ENCODE data around the gene PLCD1. TPM values are rescaled to one million over a fixed set of nuclear protein-coding genes. Genes with fewer than 3 reads are reported as not detected.

PLCD1 gene
- total and polyA plus RNA-seq, 2 of the 13 experiments (the other 11 are each of a cell fraction or from before 2014, with no cell fraction given): 10.1 to 12.4 TPM

DNA sequence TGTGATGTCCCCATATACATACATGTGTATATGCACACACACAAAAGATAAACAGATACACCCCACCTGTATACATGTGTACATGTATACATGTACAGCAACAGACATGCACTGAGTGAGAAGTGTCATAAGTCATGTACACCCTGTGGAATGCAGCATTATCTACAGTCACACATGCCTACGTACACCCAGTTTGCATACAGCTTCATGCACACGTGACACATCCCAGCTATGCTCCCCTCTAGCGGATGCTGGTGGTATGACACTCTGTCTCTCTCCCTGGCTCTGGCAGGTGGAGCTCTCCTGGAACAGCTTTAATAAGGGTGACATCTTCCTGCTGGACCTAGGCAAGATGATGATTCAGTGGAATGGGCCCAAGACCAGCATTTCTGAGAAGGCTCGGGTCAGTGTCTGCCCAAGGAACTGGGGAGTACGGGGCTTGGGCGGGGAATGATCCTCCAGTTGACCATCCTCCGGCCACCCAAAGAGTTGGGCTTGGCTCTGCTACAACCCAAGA, 32.6 kb downstream of the PLCD1 start (continued):
- TF ChIP-seq, protein P1, sequence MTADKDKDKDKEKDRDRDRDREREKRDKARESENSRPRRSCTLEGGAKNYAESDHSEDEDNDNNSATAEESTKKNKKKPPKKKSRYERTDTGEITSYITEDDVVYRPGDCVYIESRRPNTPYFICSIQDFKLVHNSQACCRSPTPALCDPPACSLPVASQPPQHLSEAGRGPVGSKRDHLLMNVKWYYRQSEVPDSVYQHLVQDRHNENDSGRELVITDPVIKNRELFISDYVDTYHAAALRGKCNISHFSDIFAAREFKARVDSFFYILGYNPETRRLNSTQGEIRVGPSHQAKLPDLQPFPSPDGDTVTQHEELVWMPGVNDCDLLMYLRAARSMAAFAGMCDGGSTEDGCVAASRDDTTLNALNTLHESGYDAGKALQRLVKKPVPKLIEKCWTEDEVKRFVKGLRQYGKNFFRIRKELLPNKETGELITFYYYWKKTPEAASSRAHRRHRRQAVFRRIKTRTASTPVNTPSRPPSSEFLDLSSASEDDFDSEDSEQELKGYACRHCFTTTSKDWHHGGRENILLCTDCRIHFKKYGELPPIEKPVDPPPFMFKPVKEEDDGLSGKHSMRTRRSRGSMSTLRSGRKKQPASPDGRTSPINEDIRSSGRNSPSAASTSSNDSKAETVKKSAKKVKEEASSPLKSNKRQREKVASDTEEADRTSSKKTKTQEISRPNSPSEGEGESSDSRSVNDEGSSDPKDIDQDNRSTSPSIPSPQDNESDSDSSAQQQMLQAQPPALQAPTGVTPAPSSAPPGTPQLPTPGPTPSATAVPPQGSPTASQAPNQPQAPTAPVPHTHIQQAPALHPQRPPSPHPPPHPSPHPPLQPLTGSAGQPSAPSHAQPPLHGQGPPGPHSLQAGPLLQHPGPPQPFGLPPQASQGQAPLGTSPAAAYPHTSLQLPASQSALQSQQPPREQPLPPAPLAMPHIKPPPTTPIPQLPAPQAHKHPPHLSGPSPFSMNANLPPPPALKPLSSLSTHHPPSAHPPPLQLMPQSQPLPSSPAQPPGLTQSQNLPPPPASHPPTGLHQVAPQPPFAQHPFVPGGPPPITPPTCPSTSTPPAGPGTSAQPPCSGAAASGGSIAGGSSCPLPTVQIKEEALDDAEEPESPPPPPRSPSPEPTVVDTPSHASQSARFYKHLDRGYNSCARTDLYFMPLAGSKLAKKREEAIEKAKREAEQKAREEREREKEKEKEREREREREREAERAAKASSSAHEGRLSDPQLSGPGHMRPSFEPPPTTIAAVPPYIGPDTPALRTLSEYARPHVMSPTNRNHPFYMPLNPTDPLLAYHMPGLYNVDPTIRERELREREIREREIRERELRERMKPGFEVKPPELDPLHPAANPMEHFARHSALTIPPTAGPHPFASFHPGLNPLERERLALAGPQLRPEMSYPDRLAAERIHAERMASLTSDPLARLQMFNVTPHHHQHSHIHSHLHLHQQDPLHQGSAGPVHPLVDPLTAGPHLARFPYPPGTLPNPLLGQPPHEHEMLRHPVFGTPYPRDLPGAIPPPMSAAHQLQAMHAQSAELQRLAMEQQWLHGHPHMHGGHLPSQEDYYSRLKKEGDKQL (CRISPR knock-in tag; IDR thresholded peaks at IDR 0.05; ENCODE audit: low read depth): no peak
- TF ChIP-seq GATAD2A (CRISPR knock-in tag; IDR thresholded peaks at IDR 0.05) (peak; percentile 40; the same call in 1 of the 2 replicates), SP140L (CRISPR knock-in tag; IDR thresholded peaks at IDR 0.05; ENCODE audit: borderline replicate concordance) (no peak), RAD51 (IDR thresholded peaks at IDR 0.05; ENCODE audit: borderline replicate concordance) (peak; percentile 80), MAFK (conservative IDR thresholded peaks at IDR 0.05 in 1 of 2, IDR thresholded peaks at IDR 0.05 in 1 of 2; ENCODE audit: low read length in 2 of 2) (no peak), ZNF816 (CRISPR knock-in tag; IDR thresholded peaks at IDR 0.05; ENCODE audit: borderline replicate concordance) (no peak), ZNF772 (CRISPR knock-in tag; IDR thresholded peaks at IDR 0.05) (no peak), POLR2AphosphoS5 (IDR thresholded peaks at IDR 0.05; ENCODE audit: low read depth, low read length) (no peak), TCF12 (IDR thresholded peaks at IDR 0.05) (no peak), TCF12 (CRISPR knock-in tag; IDR thresholded peaks at IDR 0.05) (no peak), NCOA1 (CRISPR knock-in tag; IDR thresholded peaks at IDR 0.05) (no peak), ETV6 (CRISPR knock-in tag; conservative IDR thresholded peaks at IDR 0.05) (no peak), ZNF432 (CRISPR knock-in tag; IDR thresholded peaks at IDR 0.05; ENCODE audit: borderline replicate concordance) (no peak)

Measured in HepG2 (cell line).